HG03025 (cell line): ENCODE measurements around the gene NAE1.
"Not testable (repeated sequence)": the region's sequence is repeated elsewhere in the genome, so short reads cannot be mapped to it uniquely, and the experiment has no call there.

ENCODE experiments used
- ATAC-seq: cut with Tn5 transposase; IDR thresholded peaks from one replicate; pipeline ENCODE4 v1.9.1; 2021; ENCODE audit warnings: mild to moderate bottlenecking, moderate library complexity; ENCODE audit not compliant: unreplicated experiment, low FRiP score

The NAE1 gene

GRCh38 chr16:66809765-66810164 is 21.0 kb downstream of the NAE1 start:
- no peak for ATAC-seq

DNA sequence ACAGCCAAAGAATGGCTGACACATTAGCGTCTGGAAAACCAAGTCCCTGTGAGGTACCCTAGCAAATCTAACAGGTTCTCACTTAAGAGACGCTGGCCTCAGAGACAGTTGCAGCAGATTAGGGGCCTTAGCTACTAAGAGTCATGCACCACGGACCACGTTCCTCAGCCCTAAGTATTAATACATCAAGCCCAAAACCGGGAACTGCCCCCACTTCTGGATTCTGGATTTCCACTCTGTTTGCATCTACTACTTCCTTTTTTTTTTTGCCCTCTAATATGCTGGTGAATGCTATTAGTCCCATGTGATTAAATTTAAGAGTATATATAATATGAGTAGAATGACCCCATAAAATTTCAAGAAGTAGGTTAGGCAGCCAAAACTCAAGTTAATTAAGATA is 28.6 kb downstream of the NAE1 start:
- ATAC-seq: no peak

GRCh38 chr16:66801320-66802105 is 29.3 kb downstream of the NAE1 start, which contains the start of gene TERB1:
Gene TERB1 (minus strand): TSS chr16:66801584. CDS start chr16:66796798, 4,786 bp downstream.
- ATAC-seq: no peak

GRCh38 chr16:66800856-66801255 is 29.9 kb downstream of the NAE1 start:
- ATAC-seq: no peak

- no peak for ATAC-seq
Observed at GRCh38 chr16:66798161-66798560, 32.6 kb downstream of the NAE1 start.

DNA sequence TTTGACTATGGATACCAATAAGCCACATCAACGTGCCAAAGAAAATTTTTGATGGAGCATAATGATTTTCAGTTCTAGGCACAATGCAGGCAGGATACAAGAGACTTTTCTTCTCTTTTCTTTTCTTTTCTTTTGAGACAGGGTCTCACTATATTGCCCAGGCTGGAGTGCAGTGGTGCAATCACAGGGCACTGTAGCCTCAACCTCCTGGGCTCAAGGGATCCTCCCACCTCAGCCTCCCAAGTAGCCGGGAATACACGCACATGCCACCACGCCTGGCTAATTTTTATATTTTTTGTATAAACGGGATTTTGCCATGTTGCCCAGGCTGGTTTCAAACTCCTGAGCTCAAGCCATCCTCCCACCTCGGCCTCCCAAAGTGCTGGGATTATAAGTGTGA is 36.8 kb downstream of the NAE1 start:
- not testable (repeated sequence) for ATAC-seq

- no peak for ATAC-seq
Observed at GRCh38 chr16:66790130-66790733, 40.5 kb downstream of the NAE1 start.

DNA sequence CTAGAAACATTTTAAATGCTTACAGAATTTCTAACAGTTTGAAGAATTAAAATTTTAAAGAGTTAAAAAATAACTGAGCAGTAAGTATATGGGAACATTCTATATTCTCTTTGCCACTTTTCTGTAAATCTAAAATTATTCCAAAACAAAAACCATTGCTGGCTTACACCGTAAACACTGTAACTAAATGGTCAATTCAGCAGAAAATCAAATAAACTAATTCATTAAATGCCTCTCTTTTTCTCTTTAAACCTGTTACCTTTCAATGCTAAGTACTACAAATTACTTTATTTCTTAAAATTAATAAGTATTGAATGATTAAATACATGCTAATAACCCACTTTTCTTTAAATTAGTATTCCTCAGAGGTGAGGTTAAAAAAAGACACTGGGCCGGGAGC is 43.3 kb downstream of the NAE1 start:
- ATAC-seq: no peak

GRCh38 chr16:66786551-66786950 is 44.2 kb downstream of the NAE1 start:
- ATAC-seq: no peak

- ATAC-seq: no peak
Observed at GRCh38 chr16:66776457-66776856, 54.3 kb downstream of the NAE1 start.

GRCh38 chr16:66774981-66775380 is 55.8 kb downstream of the NAE1 start:
- ATAC-seq: no peak

GRCh38 chr16:66758086-66758485 is 72.7 kb downstream of the NAE1 start:
- no peak for ATAC-seq

- ATAC-seq: no peak
Observed at GRCh38 chr16:66754819-66755218, 76.0 kb downstream of the NAE1 start.

- no peak for ATAC-seq
Observed at GRCh38 chr16:66754211-66754610, 76.6 kb downstream of the NAE1 start.

DNA sequence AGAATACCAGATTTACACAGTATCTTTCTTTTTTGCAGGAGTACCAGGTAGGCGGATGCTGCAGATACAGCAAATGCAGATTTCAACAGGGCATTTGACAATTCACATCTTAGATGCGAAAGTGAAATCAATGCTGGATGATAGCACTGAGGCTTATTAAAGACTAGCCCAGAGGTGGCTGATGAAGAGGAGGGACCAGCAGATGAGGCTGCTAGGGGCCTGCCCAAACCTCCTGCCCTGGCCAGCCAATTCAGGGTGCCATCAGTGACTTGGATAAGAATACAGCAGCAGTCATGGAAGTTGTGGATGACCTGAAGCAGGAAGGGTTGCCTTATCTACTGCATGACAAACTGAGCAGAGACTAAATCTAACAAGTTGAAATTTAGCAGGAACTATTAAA is 77.8 kb downstream of the NAE1 start:
- ATAC-seq: no peak
